Astrocyte of the cerebellum (primary cell): ENCODE measurements around the gene DPPA2.
"Not testable (repeated sequence)": the region's sequence is repeated elsewhere in the genome, so short reads cannot be mapped to it uniquely, and the experiment has no call there.

Experiments used
- DNase-seq: peaks from one replicate; pipeline ENCODE4 v3.0.0-alpha.2; 2011; ENCODE audit warnings: low read depth
- H3K4me3 ChIP-seq: 2 replicates; pipeline ENCODE4 v1.5.1; 2011; ENCODE audit warnings: mild to moderate bottlenecking, low read depth, low read length, moderate library complexity
- in situ Hi-C: cut with HindIII; loops from 2 replicates; pipeline ENCODE4 v1.10.0; 2017; ENCODE audit warnings: low sequenced_read_pairs
- TF ChIP-seq, protein P1 (sequence below): IDR thresholded peaks from 2 replicates; pipeline ENCODE4 v1.5.1; 2012; ENCODE audit warnings: low read length, low read depth, moderate library complexity, mild to moderate bottlenecking; ENCODE audit errors: missing control alignments

DPPA2 gene, protein sequence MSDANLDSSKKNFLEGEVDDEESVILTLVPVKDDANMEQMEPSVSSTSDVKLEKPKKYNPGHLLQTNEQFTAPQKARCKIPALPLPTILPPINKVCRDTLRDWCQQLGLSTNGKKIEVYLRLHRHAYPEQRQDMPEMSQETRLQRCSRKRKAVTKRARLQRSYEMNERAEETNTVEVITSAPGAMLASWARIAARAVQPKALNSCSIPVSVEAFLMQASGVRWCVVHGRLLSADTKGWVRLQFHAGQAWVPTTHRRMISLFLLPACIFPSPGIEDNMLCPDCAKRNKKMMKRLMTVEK

DNA sequence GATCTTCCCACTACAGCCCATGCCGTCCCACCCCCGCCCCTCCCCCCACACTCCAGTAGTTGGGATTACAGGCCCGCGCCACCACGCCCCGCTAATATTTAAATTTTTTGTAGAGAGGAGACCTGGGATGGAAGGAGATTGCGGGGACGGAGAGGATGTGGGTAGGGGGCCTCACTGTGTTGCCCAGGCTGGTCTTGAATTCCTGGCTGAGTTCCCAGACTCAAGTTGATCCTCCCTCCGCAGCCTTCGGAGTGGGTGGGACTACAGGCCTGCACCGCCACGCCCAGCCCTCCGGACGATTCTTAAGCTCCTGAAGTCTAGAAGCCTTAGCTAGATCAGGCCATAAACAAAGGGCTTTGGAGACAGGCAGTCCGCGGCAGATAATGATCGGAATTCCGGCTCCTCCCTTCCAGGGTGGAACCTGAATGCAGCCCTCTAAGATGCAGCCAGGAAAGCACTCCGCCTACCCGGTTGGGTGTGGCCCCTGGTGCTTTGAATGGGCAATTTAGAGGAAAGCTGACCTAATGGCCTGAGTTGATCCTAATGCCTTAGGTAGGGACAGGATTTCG lies at the start of gene DPPA2:
Gene DPPA2 (minus strand): TSS at position 356 of the 569 bp plus-strand sequence. CDS start 1,975 bp downstream, outside the sequence.
- H3K4me3 ChIP-seq: no peak within 1 kb of the TSS
- no peak for DNase-seq
- TF ChIP-seq, protein P1, sequence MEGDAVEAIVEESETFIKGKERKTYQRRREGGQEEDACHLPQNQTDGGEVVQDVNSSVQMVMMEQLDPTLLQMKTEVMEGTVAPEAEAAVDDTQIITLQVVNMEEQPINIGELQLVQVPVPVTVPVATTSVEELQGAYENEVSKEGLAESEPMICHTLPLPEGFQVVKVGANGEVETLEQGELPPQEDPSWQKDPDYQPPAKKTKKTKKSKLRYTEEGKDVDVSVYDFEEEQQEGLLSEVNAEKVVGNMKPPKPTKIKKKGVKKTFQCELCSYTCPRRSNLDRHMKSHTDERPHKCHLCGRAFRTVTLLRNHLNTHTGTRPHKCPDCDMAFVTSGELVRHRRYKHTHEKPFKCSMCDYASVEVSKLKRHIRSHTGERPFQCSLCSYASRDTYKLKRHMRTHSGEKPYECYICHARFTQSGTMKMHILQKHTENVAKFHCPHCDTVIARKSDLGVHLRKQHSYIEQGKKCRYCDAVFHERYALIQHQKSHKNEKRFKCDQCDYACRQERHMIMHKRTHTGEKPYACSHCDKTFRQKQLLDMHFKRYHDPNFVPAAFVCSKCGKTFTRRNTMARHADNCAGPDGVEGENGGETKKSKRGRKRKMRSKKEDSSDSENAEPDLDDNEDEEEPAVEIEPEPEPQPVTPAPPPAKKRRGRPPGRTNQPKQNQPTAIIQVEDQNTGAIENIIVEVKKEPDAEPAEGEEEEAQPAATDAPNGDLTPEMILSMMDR: no peak
- in situ Hi-C loops: no loop called here

DNA sequence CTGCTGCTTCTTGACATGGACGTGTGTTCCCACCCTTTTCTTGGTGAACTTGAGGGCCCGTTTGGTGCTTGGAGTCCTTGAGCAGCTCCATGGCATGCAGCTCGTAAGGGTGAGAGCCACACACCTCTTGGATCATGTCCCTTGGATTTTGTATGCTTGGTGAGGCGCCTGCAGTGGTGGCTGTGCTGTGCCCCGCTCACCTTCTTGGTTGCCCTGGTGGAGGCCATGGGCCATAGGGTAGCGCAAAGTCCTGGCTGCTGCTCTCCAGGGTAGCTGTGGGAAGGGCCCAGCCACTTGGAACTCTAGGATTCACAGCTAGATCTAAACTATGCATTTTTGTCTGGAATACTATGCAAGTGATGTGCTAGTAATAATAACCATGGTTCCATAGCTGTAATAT lies 47.8 kb upstream of the DPPA2 start:
- in situ Hi-C loops: no loop called here

DNA sequence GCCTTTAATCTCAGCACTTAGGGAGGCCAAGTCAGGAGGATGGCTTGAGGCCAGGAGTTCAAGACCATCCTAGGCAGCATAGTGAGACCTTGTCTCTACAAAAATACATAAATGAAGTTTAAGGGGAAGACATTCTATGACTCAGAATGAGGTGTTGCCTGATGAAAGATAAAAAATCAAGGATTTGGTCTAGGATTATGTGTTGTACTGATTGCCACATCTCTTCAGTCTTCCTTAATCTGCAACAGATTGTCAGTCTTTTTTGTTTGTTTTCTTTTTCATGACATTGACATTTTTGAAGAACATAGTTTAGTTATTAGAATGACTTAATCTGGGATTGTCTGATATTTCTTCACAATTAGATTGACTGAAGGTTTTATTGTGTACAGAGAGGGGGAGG lies 47.3 kb upstream of the DPPA2 start:
- in situ Hi-C loops: no loop called here
- no peak overlapping the region for H3K4me3 ChIP-seq
- TF ChIP-seq, protein P1: no peak
- DNase-seq: no peak

More for the DNA sequence above, 47.8 kb upstream of the DPPA2 start:
- TF ChIP-seq, protein P1: no peak
- DNase-seq: no peak
- H3K4me3 ChIP-seq: no peak overlapping the region

DNA sequence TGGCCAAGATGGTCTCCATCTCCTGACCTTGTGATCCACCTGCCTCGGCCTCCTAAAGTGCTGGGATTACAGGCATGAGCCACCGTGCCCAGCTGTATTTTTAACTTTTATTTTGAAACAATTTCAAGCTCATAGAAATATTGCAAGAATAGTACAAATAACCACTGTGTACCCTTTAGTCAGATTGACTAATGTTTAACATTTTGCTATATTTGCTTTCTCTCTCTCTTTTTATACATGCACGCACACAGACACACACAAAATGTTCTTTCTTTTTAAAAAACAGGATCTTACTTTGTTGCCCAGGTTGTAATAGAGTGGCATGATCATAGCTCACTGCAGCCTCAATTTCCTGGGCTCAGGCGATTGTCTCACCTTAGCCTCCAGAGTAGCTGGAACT lies 46.5 kb upstream of the DPPA2 start:
- no peak for DNase-seq
- TF ChIP-seq, protein P1: no peak
- no peak overlapping the region for H3K4me3 ChIP-seq
- in situ Hi-C loops: no loop called here

DNA sequence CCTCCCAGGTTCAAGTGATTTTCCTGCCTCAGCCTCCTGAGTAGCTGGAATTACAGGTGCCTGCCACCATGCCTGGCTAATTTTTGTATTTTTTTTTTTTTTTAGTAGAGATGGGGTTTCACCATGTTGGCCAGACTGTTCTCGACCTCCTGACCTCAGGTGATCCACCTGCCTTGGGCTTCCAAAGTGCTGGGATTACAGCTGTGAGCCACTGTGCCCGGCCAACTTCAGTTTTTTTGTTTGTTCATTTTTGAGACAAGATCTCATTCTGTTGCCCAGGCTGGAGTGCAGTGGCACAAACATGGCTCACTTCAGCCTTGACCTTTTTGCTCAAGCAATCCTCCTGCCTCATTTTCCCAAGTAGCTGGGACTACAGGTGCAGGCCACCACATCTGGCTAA lies 42.5 kb upstream of the DPPA2 start:
- in situ Hi-C loops, H3K4me3 ChIP-seq, DNase-seq: not testable (repeated sequence)

DNA sequence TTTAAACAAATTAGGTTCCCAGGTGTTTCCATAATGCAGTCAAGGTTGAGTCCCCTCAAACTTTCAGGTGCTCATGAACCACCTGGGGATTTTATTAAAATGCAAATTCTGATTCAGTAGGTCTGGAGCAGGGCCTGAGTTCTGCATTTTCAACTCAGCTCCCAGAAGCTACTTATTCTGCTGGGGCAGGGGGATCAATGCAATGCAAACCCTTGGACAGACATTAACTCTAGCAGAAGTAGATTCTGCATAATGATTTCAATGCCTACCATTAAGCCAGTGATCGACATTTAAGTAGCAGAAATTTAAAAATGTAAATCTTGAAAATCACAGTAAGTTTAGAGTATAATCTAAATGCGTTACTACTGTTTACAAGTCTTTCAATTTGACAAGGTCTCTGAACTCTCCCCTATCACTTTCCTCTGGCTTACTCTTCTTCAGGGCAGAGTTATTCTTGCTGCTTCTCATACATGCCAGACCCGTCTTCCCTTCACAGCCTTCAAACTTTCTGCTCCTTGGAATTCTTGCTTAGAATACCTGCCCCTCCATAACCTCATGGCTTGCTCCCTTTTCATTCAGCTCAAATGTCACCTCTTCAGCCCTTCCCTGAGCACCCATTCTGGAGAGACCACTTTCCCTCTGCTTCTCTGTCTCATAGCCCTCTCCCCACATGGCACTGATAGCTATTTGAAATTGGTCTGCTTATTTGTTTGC lies 40.3 kb upstream of the DPPA2 start:
- H3K4me3 ChIP-seq: no peak overlapping the region
- DNase-seq: no peak
- in situ Hi-C loops: no loop called here
- TF ChIP-seq, protein P1: no peak
